HG03558 (cell line): ENCODE measurements around the gene GMCL2.

ENCODE experiments used
- ATAC-seq: cut with Tn5 transposase; IDR thresholded peaks from one replicate; pipeline ENCODE4 v1.9.1; 2021; ENCODE audit warnings: moderate number of reproducible peaks; ENCODE audit not compliant: unreplicated experiment; ENCODE audit errors: extremely low read depth

The GMCL2 gene

GRCh38 chr5:178223196-178223773 lies 36.1 kb upstream of the GMCL2 start:
- no peak for ATAC-seq

GRCh38 chr5:178222292-178222691 lies 35.1 kb upstream of the GMCL2 start:
- ATAC-seq, result no peak

GRCh38 chr5:178221853-178222252 lies 34.7 kb upstream of the GMCL2 start:
- no peak for ATAC-seq

GRCh38 chr5:178221282-178221681 lies 34.1 kb upstream of the GMCL2 start:
- no peak for ATAC-seq

- no peak for ATAC-seq
Observed at GRCh38 chr5:178218827-178219226, 31.7 kb upstream of the GMCL2 start.

- ATAC-seq, result no peak
Observed at GRCh38 chr5:178218237-178218776, 31.1 kb upstream of the GMCL2 start.

- ATAC-seq, result no peak
Observed at GRCh38 chr5:178216779-178217178, 29.6 kb upstream of the GMCL2 start.

- ATAC-seq, result no peak
Observed at GRCh38 chr5:178216088-178216534, 28.9 kb upstream of the GMCL2 start.

GRCh38 chr5:178215280-178216002 lies 28.3 kb upstream of the GMCL2 start:
- ATAC-seq, result no peak

- ATAC-seq, result no peak
Observed at GRCh38 chr5:178214160-178214803, 27.1 kb upstream of the GMCL2 start.

- no peak for ATAC-seq
Observed at GRCh38 chr5:178213748-178214151, 26.6 kb upstream of the GMCL2 start.

- ATAC-seq, result no peak
Observed at GRCh38 chr5:178213003-178213461, 25.9 kb upstream of the GMCL2 start.

GRCh38 chr5:178212241-178213002 lies 25.3 kb upstream of the GMCL2 start:
- no peak for ATAC-seq

GRCh38 chr5:178211095-178212048 lies 24.2 kb upstream of the GMCL2 start:
- no peak for ATAC-seq

- ATAC-seq, result no peak
Observed at GRCh38 chr5:178210686-178211085, 23.5 kb upstream of the GMCL2 start.

- ATAC-seq, result no peak
Observed at GRCh38 chr5:178210073-178210535, 22.9 kb upstream of the GMCL2 start.

- ATAC-seq, result no peak
Observed at GRCh38 chr5:178209334-178210072, 22.3 kb upstream of the GMCL2 start.

- ATAC-seq, result no peak
Observed at GRCh38 chr5:178208540-178209227, 21.5 kb upstream of the GMCL2 start.
